Measurements from ENCODE around the gene ABHD1.

GRCh38 chr2:27149570-27150405 is 26.2 kb downstream of the ABHD1 start:
- no peak for TF ChIP-seq CTCF (conservative IDR thresholded peaks at IDR 0.05)
- no peak for TF ChIP-seq ZFX (IDR thresholded peaks at IDR 0.05)
